Lung (tissue), 12 donors: ENCODE data around the gene ZNF23. TPM values are rescaled to one million over a fixed set of nuclear protein-coding genes. Genes with fewer than 3 reads are reported as not detected.

Experiments used
- ATAC-seq: fragments of 200-7000 bp; cut with Tn5 transposase; one replicate; pipeline ENCODE4 v1.9.1; 2020; ENCODE audit warnings: moderate number of reproducible peaks; ENCODE audit not compliant: insufficient read depth, low FRiP score
- DNase-seq, 3 donors: peaks; one replicate each; pipeline ENCODE4 v3.0.0-alpha.2; 2013 to 2017
- H3K27ac ChIP-seq, 2 donors: one replicate each; pipeline ENCODE4 v1.5.1; 2013; ENCODE audit warnings: mild to moderate bottlenecking in 2 of 2, moderate library complexity in 2 of 2, control low read depth in 1 of 2, inconsistent platforms in 1 of 2, low read depth in 1 of 2, low read length in 1 of 2
- H3K27me3 ChIP-seq, 3 donors: one replicate each; pipeline ENCODE4 v1.5.1; 2013; ENCODE audit warnings: low read length in 2 of 3; ENCODE audit not compliant: control insufficient read depth in 3 of 3, insufficient read depth in 3 of 3
- H3K36me3 ChIP-seq, 4 donors: one replicate each; pipeline ENCODE4 v1.5.1; 2013; ENCODE audit warnings: low read length in 4 of 4, mild to moderate bottlenecking in 1 of 4, moderate library complexity in 1 of 4; ENCODE audit not compliant: control insufficient read depth in 4 of 4, insufficient read depth in 4 of 4
- H3K4me1 ChIP-seq, 5 donors: one replicate each; pipeline ENCODE4 v1.5.1; 2013; ENCODE audit warnings: low read length in 5 of 5, mild to moderate bottlenecking in 2 of 5, moderate library complexity in 1 of 5; ENCODE audit not compliant: control insufficient read depth in 5 of 5, insufficient read depth in 5 of 5
- H3K4me3 ChIP-seq: one replicate; pipeline ENCODE4 v1.5.1; 2013; ENCODE audit warnings: mild to moderate bottlenecking, control low read depth, moderate library complexity
- H3K9ac ChIP-seq, 2 donors: one replicate each; pipeline ENCODE4 v1.5.1; 2013; ENCODE audit warnings: low read length in 2 of 2, control low read depth in 1 of 2; ENCODE audit not compliant: insufficient read depth in 1 of 2
- H3K9me3 ChIP-seq, 4 donors: one replicate each; pipeline ENCODE4 v1.5.1; 2013; ENCODE audit warnings: low read length in 3 of 4, mild to moderate bottlenecking in 1 of 4, moderate library complexity in 1 of 4; ENCODE audit not compliant: control insufficient read depth in 4 of 4, insufficient read depth in 3 of 4
- CTCF ChIP-seq: IDR thresholded peaks from 2 replicates; pipeline ENCODE4 v1.5.1; 2012; ENCODE audit warnings: mild to moderate bottlenecking; ENCODE audit errors: control extremely low read depth, extremely low read depth
- WGBS, 2 donors: extraction: QIAGEN DNeasy Blood & Tissue Kit; methylation state at CpG; one replicate each; pipeline ENCODE4 v1.1.7; 2013; 5-methylcytosine and 5-hydroxymethylcytosine counted together
- polyA plus RNA-seq, 2 donors: library from polyadenylated mRNA; stranded (reverse); fragments of 200-250 nt; gene quantifications; one replicate each; pipeline ENCODE4 v1.2.1, GENCODE V29; 2013
- total RNA-seq, 2 donors: library from RNA; depleted of rRNA in 1 of 2; stranded (reverse); fragments of >200 nt in 1 of 2; gene quantifications; one replicate each; pipeline ENCODE4 v1.2.1, GENCODE V29; 2014 to 2021
- donor health status: control.
- donor health status: control.
- donor health status: Bipolar disorder and iron deficiency.
- donor health status: healthy.
- donor health status: DM: yes; HTN: yes; CAD: no.

Gene ZNF23
- total and polyA plus RNA-seq, 4 donors: 4.9 to 14.5 (median 10.9) TPM

GRCh38 chr16:71441348-71442050 lies 20.5 kb downstream of the ZNF23 start:
- Histone ChIP-seq H3K4me3 (no peak overlapping the region), H3K4me1 (no peaks in the 10 kb centered on the region), H3K36me3 (no peaks in the 10 kb centered on the region), H3K9ac (no peak overlapping the region), H3K9me3 (peaks cover 2 to 35% (median 20%) of the 10 kb centered on the region in 4 donors), H3K27me3 (peaks cover 0 to 12% (median 0%) of the 10 kb centered on the region in 3 donors), H3K27ac (no peak overlapping the region)
- TF ChIP-seq CTCF: no peak
- 33 to 38% methylated on average over 67 to 71 of the region's 71 CpGs for WGBS, 2 donors
- DNase-seq (no peak), ATAC-seq (no peak)

DNA sequence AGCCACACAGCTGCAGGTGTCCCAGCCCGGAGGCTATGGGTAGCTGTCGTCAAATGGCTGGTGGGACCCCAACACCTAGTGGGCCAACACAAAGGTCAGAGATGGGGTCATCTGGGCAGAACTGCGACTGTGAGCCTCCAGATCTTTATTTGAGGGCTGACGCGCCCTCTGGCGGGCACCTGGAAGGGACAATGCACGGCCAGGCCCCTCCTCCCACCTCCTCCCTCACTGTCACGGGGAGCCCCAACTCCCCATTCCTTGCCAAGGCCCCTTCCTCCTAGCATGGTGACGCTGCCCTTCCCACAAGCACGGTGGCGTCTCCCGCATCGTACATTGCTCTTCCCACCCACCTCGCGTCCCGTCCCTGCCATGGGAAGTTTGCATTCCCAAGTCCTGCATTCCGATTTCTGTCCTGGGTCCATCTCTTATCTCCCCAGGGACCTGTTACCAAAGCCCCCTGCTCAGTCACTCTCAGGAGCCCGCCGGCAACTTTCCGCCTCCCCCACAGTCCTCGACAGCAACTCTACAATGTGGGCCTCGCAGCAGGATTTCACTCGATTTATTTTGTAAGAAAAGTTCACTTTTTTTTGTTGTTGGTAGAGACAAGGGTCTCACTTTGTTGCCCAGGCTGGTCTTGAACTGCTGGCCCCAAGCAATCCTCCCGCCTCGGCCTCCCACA lies 21.2 kb downstream of the ZNF23 start:
- 64 to 65% methylated on average over 25 of the region's 25 CpGs for WGBS, 2 donors
- peaks cover 2 to 29% (median 15%) of the 10 kb centered on the region in 4 donors for H3K9me3 ChIP-seq
- peaks cover 0 to 12% (median 0%) of the 10 kb centered on the region in 3 donors for H3K27me3 ChIP-seq

DNA sequence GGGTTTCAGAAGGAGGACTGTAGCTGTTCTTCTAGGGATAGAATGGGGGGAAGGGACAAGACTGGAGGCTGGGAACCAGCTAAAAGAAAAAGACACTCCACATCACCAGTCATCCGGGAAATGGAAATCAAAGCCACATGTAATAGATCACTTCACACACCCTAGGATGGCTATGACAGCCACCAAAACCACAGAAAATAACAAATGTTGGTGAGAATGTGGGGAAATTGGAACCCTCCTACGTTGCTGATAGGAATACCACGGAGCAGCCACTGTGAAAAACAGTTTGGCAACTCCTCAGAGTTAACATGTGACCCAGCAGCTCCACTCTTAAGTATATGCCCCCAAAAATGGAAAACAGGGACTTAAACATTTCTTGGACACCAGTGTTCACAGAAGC lies 22.5 kb downstream of the ZNF23 start:
- no peak overlapping the region for H3K27ac ChIP-seq
- peaks cover 0 to 12% (median 0%) of the 10 kb centered on the region in 3 donors for H3K27me3 ChIP-seq
- no peaks in the 10 kb centered on the region for H3K36me3 ChIP-seq
- no peak overlapping the region for H3K4me3 ChIP-seq
- DNase-seq: no peak
- TF ChIP-seq CTCF: no peak
- no peaks in the 10 kb centered on the region for H3K4me1 ChIP-seq
- H3K9me3 ChIP-seq: peaks cover 0 to 27% (median 9%) of the 10 kb centered on the region in 4 donors
- WGBS, 2 donors: 36 to 42% methylated on average over 3 of the region's 3 CpGs
- H3K9ac ChIP-seq: no peak overlapping the region
- no peak for ATAC-seq

More for the DNA sequence above, 21.2 kb downstream of the ZNF23 start:
- Histone ChIP-seq H3K9ac (no peak overlapping the region), H3K36me3 (no peaks in the 10 kb centered on the region), H3K4me3 (no peak overlapping the region), H3K27ac (no peak overlapping the region), H3K4me1 (no peaks in the 10 kb centered on the region)
- no peak for ATAC-seq
- no peak for DNase-seq
- no peak for TF ChIP-seq CTCF
